Effector CD4-positive, alpha-beta T cell (primary cell): ENCODE data around the gene ZKSCAN8.

Source experiments
- DNase-seq: peaks from one replicate; pipeline ENCODE4 v3.0.0-alpha.2; 2020

Gene ZKSCAN8

GRCh38 chr6:28207510-28208110 is 65.9 kb downstream of the ZKSCAN8 start:
- DNase-seq = no peak

DNA sequence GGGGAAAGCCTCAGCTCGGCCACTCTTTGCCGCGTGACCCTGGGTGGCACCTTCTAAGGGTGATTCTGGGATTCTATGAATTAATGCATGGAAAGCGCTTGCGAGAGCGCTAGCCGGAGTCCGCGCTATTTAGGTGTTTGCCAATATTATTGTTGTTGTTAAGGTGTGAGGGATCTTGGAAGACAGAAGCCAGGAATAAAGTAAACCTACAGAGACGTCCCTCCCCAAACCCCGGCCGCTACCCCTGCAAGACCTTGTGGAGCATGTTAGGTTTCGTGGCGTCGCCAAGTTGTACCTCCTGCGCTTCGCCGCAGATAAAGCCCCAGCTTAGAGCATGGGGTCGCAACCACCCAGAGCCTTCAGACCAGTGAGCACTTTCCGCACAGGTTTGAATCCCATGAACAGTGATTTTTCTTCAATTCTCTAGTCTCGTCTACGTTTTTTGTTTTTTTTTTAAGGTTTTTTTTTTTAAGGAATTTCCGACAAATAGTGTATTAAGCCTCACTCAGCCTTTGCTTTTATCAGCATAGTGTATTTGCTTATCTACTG is 66.5 kb downstream of the ZKSCAN8 start:
- DNase-seq = no peak
